ENCODE data around the gene ADAMTSL2.

The ADAMTSL2 gene

DNA sequence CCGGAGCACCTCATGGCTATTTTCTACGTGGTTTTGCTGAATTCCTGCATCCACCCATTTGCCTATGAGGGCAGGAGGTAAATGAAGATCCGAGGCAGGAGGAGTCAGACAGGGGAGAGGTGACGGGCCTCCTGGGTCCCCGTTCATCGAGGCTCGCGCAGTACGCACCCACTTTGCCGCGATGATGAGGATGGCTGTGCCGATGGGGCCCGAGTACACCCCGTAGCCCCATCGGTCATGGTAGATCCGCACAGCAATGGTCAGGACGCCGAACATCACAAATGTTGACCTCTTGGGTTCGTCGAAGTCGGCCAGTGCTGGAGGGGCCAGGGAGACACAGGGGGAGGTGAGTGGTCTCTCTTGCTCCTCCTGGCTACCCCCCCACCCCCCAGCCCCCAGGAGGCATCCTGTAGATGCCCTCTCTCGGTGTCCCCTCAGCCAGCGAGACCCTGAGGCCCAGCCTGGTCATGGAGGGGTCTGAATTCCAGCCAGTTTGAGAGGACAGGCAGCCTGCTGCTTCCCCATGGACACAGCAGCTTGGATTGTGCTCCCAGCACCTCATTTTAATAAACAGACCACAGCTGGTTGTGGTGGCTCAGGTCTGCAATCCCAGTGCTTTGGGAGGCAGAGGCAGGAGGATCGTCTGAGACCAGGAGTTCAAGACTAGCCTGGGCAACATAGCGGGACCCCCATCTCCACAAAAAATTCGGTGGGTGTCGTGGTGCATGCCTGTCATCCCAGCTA, 15.6 kb upstream of the ADAMTSL2 start:
- no peak for TF ChIP-seq TSHZ2 (CRISPR knock-in tag; IDR thresholded peaks at IDR 0.05)
- TF ChIP-seq CSDC2 (CRISPR knock-in tag; IDR thresholded peaks at IDR 0.05), result no peak
- no peak for TF ChIP-seq BACH2 (CRISPR knock-in tag; IDR thresholded peaks at IDR 0.05; ENCODE audit: borderline replicate concordance)
- no peak for TF ChIP-seq TCF4 (CRISPR knock-in tag; IDR thresholded peaks at IDR 0.05; ENCODE audit: borderline replicate concordance)
- no peak for TF ChIP-seq ZNF565 (CRISPR knock-in tag; conservative IDR thresholded peaks at IDR 0.05; ENCODE audit: low read depth)
- TF ChIP-seq ZNF70 (CRISPR knock-in tag; IDR thresholded peaks at IDR 0.05), result no peak
- TF ChIP-seq PPARA (CRISPR knock-in tag; IDR thresholded peaks at IDR 0.05; ENCODE audit: borderline replicate concordance), result no peak
- no peak for TF ChIP-seq ZFP3 (CRISPR knock-in tag; IDR thresholded peaks at IDR 0.05)
- no peak for TF ChIP-seq RARB (CRISPR knock-in tag; IDR thresholded peaks at IDR 0.05)
- TF ChIP-seq OSR1 (CRISPR knock-in tag; IDR thresholded peaks at IDR 0.05), result no peak
- TF ChIP-seq, protein P1, sequence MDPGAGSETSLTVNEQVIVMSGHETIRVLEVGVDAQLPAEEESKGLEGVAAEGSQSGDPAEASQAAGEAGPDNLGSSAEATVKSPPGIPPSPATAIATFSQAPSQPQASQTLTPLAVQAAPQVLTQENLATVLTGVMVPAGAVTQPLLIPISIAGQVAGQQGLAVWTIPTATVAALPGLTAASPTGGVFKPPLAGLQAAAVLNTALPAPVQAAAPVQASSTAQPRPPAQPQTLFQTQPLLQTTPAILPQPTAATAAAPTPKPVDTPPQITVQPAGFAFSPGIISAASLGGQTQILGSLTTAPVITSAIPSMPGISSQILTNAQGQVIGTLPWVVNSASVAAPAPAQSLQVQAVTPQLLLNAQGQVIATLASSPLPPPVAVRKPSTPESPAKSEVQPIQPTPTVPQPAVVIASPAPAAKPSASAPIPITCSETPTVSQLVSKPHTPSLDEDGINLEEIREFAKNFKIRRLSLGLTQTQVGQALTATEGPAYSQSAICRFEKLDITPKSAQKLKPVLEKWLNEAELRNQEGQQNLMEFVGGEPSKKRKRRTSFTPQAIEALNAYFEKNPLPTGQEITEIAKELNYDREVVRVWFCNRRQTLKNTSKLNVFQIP (CRISPR knock-in tag; IDR thresholded peaks at IDR 0.05; ENCODE audit: borderline replicate concordance, low read depth), result no peak
- no peak for TF ChIP-seq ARNTL (CRISPR knock-in tag; IDR thresholded peaks at IDR 0.05; ENCODE audit: borderline replicate concordance, low read depth)
- no peak for TF ChIP-seq ESRRG (CRISPR knock-in tag; IDR thresholded peaks at IDR 0.05)
- no peak for TF ChIP-seq TOX (CRISPR knock-in tag; IDR thresholded peaks at IDR 0.05; ENCODE audit: borderline replicate concordance)
- no peak for TF ChIP-seq SNAI2 (CRISPR knock-in tag; IDR thresholded peaks at IDR 0.05)
- TF ChIP-seq, protein P2, sequence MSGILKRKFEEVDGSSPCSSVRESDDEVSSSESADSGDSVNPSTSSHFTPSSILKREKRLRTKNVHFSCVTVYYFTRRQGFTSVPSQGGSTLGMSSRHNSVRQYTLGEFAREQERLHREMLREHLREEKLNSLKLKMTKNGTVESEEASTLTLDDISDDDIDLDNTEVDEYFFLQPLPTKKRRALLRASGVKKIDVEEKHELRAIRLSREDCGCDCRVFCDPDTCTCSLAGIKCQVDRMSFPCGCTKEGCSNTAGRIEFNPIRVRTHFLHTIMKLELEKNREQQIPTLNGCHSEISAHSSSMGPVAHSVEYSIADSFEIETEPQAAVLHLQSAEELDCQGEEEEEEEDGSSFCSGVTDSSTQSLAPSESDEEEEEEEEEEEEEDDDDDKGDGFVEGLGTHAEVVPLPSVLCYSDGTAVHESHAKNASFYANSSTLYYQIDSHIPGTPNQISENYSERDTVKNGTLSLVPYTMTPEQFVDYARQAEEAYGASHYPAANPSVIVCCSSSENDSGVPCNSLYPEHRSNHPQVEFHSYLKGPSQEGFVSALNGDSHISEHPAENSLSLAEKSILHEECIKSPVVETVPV (CRISPR knock-in tag; IDR thresholded peaks at IDR 0.05), result no peak
- no peak for TF ChIP-seq ZNF8 (CRISPR knock-in tag; IDR thresholded peaks at IDR 0.05)
- TF ChIP-seq ISL1 (CRISPR knock-in tag; IDR thresholded peaks at IDR 0.05), result no peak
- TF ChIP-seq ZC3H10 (CRISPR knock-in tag; IDR thresholded peaks at IDR 0.05), result no peak
- no peak for TF ChIP-seq GLIS3 (CRISPR knock-in tag; IDR thresholded peaks at IDR 0.05)
- no peak for ATAC-seq

DNA sequence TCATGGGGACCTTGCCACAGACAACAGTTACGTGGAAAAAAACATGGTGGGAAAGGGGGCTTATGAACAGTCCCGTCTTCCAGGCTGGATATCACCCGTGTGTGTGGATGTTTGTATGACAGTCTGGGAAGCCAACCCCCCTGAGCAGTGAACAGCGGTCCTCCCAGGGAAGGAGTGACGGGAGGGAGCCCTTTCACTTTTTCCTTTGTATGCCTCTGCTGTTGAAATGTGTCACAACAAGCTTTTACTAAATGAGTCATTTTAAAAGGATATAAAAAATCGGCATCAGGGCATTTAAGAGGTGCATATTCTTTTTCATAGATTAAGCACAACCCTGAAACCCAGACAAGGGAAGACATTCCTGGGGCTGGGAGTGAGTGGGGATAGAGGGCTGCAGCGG, 14.8 kb upstream of the ADAMTSL2 start:
- no peak for TF ChIP-seq CSDC2 (CRISPR knock-in tag; IDR thresholded peaks at IDR 0.05)
- TF ChIP-seq, protein P3, sequence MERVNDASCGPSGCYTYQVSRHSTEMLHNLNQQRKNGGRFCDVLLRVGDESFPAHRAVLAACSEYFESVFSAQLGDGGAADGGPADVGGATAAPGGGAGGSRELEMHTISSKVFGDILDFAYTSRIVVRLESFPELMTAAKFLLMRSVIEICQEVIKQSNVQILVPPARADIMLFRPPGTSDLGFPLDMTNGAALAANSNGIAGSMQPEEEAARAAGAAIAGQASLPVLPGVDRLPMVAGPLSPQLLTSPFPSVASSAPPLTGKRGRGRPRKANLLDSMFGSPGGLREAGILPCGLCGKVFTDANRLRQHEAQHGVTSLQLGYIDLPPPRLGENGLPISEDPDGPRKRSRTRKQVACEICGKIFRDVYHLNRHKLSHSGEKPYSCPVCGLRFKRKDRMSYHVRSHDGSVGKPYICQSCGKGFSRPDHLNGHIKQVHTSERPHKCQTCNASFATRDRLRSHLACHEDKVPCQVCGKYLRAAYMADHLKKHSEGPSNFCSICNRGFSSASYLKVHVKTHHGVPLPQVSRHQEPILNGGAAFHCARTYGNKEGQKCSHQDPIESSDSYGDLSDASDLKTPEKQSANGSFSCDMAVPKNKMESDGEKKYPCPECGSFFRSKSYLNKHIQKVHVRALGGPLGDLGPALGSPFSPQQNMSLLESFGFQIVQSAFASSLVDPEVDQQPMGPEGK (CRISPR knock-in tag; IDR thresholded peaks at IDR 0.05; ENCODE audit: borderline replicate concordance), result no peak
- no peak for TF ChIP-seq SNAI2 (CRISPR knock-in tag; IDR thresholded peaks at IDR 0.05)
- TF ChIP-seq TOX (CRISPR knock-in tag; IDR thresholded peaks at IDR 0.05; ENCODE audit: borderline replicate concordance), result no peak
- TF ChIP-seq ZNF565 (CRISPR knock-in tag; conservative IDR thresholded peaks at IDR 0.05; ENCODE audit: low read depth), result no peak
- no peak for TF ChIP-seq ZFP3 (CRISPR knock-in tag; IDR thresholded peaks at IDR 0.05)
- TF ChIP-seq ARNTL (CRISPR knock-in tag; IDR thresholded peaks at IDR 0.05; ENCODE audit: borderline replicate concordance, low read depth), result no peak
- no peak for TF ChIP-seq ZNF70 (CRISPR knock-in tag; IDR thresholded peaks at IDR 0.05)
- no peak for TF ChIP-seq TCF4 (CRISPR knock-in tag; IDR thresholded peaks at IDR 0.05; ENCODE audit: borderline replicate concordance)
- TF ChIP-seq, protein P4, sequence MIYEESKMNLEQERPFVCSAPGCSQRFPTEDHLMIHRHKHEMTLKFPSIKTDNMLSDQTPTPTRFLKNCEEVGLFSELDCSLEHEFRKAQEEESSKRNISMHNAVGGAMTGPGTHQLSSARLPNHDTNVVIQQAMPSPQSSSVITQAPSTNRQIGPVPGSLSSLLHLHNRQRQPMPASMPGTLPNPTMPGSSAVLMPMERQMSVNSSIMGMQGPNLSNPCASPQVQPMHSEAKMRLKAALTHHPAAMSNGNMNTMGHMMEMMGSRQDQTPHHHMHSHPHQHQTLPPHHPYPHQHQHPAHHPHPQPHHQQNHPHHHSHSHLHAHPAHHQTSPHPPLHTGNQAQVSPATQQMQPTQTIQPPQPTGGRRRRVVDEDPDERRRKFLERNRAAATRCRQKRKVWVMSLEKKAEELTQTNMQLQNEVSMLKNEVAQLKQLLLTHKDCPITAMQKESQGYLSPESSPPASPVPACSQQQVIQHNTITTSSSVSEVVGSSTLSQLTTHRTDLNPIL (CRISPR knock-in tag; IDR thresholded peaks at IDR 0.05; ENCODE audit: low read depth), result no peak
- TF ChIP-seq ZFP30 (CRISPR knock-in tag; IDR thresholded peaks at IDR 0.05), result no peak
- TF ChIP-seq PPARA (CRISPR knock-in tag; IDR thresholded peaks at IDR 0.05; ENCODE audit: borderline replicate concordance), result no peak
- TF ChIP-seq GLIS3 (CRISPR knock-in tag; IDR thresholded peaks at IDR 0.05), result no peak
- TF ChIP-seq, protein P1 (CRISPR knock-in tag; IDR thresholded peaks at IDR 0.05; ENCODE audit: borderline replicate concordance, low read depth), result no peak
- ATAC-seq, result no peak
